Right renal pelvis (tissue), 4 donors: Measurements from ENCODE around the gene SUCLG2. TPM values are rescaled to one million over a fixed set of nuclear protein-coding genes. Genes with fewer than 3 reads are reported as not detected.

Experiments used
- DNase-seq, 4 donors: peaks; one replicate each; pipeline ENCODE4 v3.0.0-alpha.2; 2013; ENCODE audit warnings: low read depth in 4 of 4, low spot score in 3 of 4, missing footprints in 1 of 4
- polyA plus RNA-seq, 4 donors: library from polyadenylated mRNA; unstranded; fragments of 120-200 nt; gene quantifications; one replicate each; pipeline ENCODE4 v1.2.1, GENCODE V29; 2013; ENCODE audit not compliant: insufficient read length in 4 of 4

The SUCLG2 gene
- polyA plus RNA-seq, 4 donors: 77.7 to 104 (median 84.0) TPM

GRCh38 chr3:67405193-67405592, 249.2 kb downstream of the SUCLG2 start:
- DNase-seq: no peak

GRCh38 chr3:67402873-67403272, 251.5 kb downstream of the SUCLG2 start:
- no peak for DNase-seq

GRCh38 chr3:67401921-67402320, 252.5 kb downstream of the SUCLG2 start:
- DNase-seq: no peak

GRCh38 chr3:67400476-67400875, 253.9 kb downstream of the SUCLG2 start:
- DNase-seq: no peak

GRCh38 chr3:67389176-67389575, 265.2 kb downstream of the SUCLG2 start:
- no peak for DNase-seq

- no peak for DNase-seq
Observed at GRCh38 chr3:67388738-67389137, 265.7 kb downstream of the SUCLG2 start.

- DNase-seq: no peak
Observed at GRCh38 chr3:67386451-67386850, 268.0 kb downstream of the SUCLG2 start.

GRCh38 chr3:67384760-67385397, 269.5 kb downstream of the SUCLG2 start:
- peak in 3 of 4 donors; percentile 12 to 18 (median 17) for DNase-seq

- no peak for DNase-seq
Observed at GRCh38 chr3:67384016-67384415, 270.4 kb downstream of the SUCLG2 start.

GRCh38 chr3:67383379-67383778, 271.0 kb downstream of the SUCLG2 start:
- DNase-seq: no peak

GRCh38 chr3:67382536-67382935, 271.9 kb downstream of the SUCLG2 start:
- DNase-seq: no peak

- peak in 1 of 4 donors; percentile 5 for DNase-seq
Observed at GRCh38 chr3:67381667-67382272, 272.6 kb downstream of the SUCLG2 start.

- no peak for DNase-seq
Observed at GRCh38 chr3:67380118-67380517, 274.3 kb downstream of the SUCLG2 start.

GRCh38 chr3:67377299-67377698, 277.1 kb downstream of the SUCLG2 start:
- no peak for DNase-seq

GRCh38 chr3:67376416-67376815, 278.0 kb downstream of the SUCLG2 start:
- no peak for DNase-seq

GRCh38 chr3:67375976-67376375, 278.4 kb downstream of the SUCLG2 start:
- DNase-seq: no peak

- no peak for DNase-seq
Observed at GRCh38 chr3:67362686-67363085, 291.7 kb downstream of the SUCLG2 start.

GRCh38 chr3:67361770-67362169, 292.6 kb downstream of the SUCLG2 start:
- no peak for DNase-seq

GRCh38 chr3:67361323-67361722, 293.1 kb downstream of the SUCLG2 start:
- DNase-seq: no peak

GRCh38 chr3:67357610-67358458, 296.6 kb downstream of the SUCLG2 start:
- peak in 1 of 4 donors; percentile 5 for DNase-seq

- no peak for DNase-seq
Observed at GRCh38 chr3:67349551-67350174, 304.7 kb downstream of the SUCLG2 start.
